Hepatocyte (in vitro differentiated cells): Measurements from ENCODE around the gene IL21R. TPM values are rescaled to one million over a fixed set of nuclear protein-coding genes. Genes with fewer than 3 reads are reported as not detected.

Source experiments
- DNase-seq: peaks from one replicate; pipeline ENCODE4 v3.0.0-alpha.2; 2016; ENCODE audit warnings: low spot score
- H2AFZ ChIP-seq: fragments of 200-600 bp; sonication (generic); 2 replicates; pipeline ENCODE4 v1.6.0; 2016; ENCODE audit warnings: antibody characterized with exemption, mild to moderate bottlenecking
- H3K27ac ChIP-seq: fragments of 200-600 bp; sonication (generic); 2 replicates; pipeline ENCODE4 v1.5.1; 2016; ENCODE audit warnings: mild to moderate bottlenecking
- H3K27me3 ChIP-seq: fragments of 200-600 bp; sonication (generic); 2 replicates; pipeline ENCODE4 v1.6.1; 2016
- H3K36me3 ChIP-seq: fragments of 200-600 bp; sonication (generic); replicated peaks from 2 replicates; pipeline ENCODE4 v1.5.1; 2016; ENCODE audit warnings: low read depth; ENCODE audit not compliant: insufficient read depth
- H3K4me1 ChIP-seq: fragments of 200-600 bp; sonication (generic); 2 replicates; pipeline ENCODE4 v1.5.1; 2016; ENCODE audit warnings: mild to moderate bottlenecking, moderate library complexity; ENCODE audit not compliant: insufficient read depth
- H3K4me2 ChIP-seq: fragments of 200-600 bp; sonication (generic); 2 replicates; pipeline ENCODE4 v1.6.0; 2016
- H3K4me3 ChIP-seq: fragments of 200-600 bp; sonication (generic); 2 replicates; pipeline ENCODE4 v1.5.1; 2016; ENCODE audit warnings: mild to moderate bottlenecking
- H3K79me2 ChIP-seq: fragments of 200-600 bp; sonication (generic); 2 replicates; pipeline ENCODE4 v1.6.0; 2017; ENCODE audit warnings: mild to moderate bottlenecking
- H3K9me2 ChIP-seq: fragments of 200-600 bp; sonication (generic); replicated peaks from 2 replicates; pipeline ENCODE4 v1.6.0; 2017; ENCODE audit warnings: mild to moderate bottlenecking; ENCODE audit not compliant: insufficient read depth
- H3K9me3 ChIP-seq: fragments of 200-600 bp; sonication (generic); 2 replicates; pipeline ENCODE4 v1.5.1; 2016; ENCODE audit warnings: low read depth, mild to moderate bottlenecking
- H4K20me1 ChIP-seq: fragments of 200-600 bp; sonication (generic); 2 replicates; pipeline ENCODE4 v1.6.0; 2016; ENCODE audit warnings: mild to moderate bottlenecking; ENCODE audit not compliant: insufficient read depth, poor library complexity, severe bottlenecking
- CTCF ChIP-seq: fragments of 200-600 bp; sonication (generic); IDR thresholded peaks from 2 replicates; pipeline ENCODE4 v1.5.1; 2016; ENCODE audit warnings: antibody characterized with exemption, mild to moderate bottlenecking; ENCODE audit not compliant: poor library complexity
- EZH2 ChIP-seq: fragments of 200-600 bp; sonication (generic); IDR thresholded peaks from 2 replicates; pipeline ENCODE4 v1.6.1; 2016; ENCODE audit warnings: antibody characterized with exemption, mild to moderate bottlenecking, borderline replicate concordance
- EZH2phosphoT487 ChIP-seq: fragments of 200-600 bp; sonication (generic); IDR thresholded peaks from one replicate; pipeline ENCODE4 v1.6.1; 2018; ENCODE audit warnings: antibody characterized with exemption, mild to moderate bottlenecking, low read depth, moderate library complexity; ENCODE audit not compliant: unreplicated experiment, severe bottlenecking
- WGBS: methylation state at CpG from one replicate; pipeline ENCODE4 v1.1.6; 2016; ENCODE audit warnings: low lambda C conversion rate; ENCODE audit errors: missing lambda C conversion rate; 5-methylcytosine and 5-hydroxymethylcytosine counted together
- polyA plus RNA-seq: library from polyadenylated mRNA; unstranded; fragments of >200 nt; fragmentation: Nextera tagmentation; extraction: Ambion mirVana; gene quantifications from 2 replicates; pipeline ENCODE4 v1.2.1, GENCODE V29; 2016
- total RNA-seq: library from RNA; depleted of rRNA; stranded (reverse); fragments of >200 nt; gene quantifications from 2 replicates; pipeline ENCODE4 v1.2.3, GENCODE V29; 2014

Gene IL21R
- total and polyA plus RNA-seq, 2 experiments from 2014 or later: 0.10 TPM; not detected in 1

- H3K9me2 ChIP-seq: no peaks in the 10 kb centered on the region
- no peaks in the 10 kb centered on the region for H3K4me1 ChIP-seq
- H3K36me3 ChIP-seq: no peaks in the 10 kb centered on the region
- H3K27ac ChIP-seq: no peak overlapping the region
- H3K9me3 ChIP-seq: no peaks in the 10 kb centered on the region
- H3K4me3 ChIP-seq: no peak overlapping the region
- DNase-seq: no peak
- H3K4me2 ChIP-seq: no peak overlapping the region
- WGBS: 82% methylated on average over 5 of the region's 5 CpGs
- no peak overlapping the region for H2AFZ ChIP-seq
- no peaks in the 10 kb centered on the region for H3K27me3 ChIP-seq
- TF ChIP-seq CTCF (no peak), EZH2 (no peak), EZH2phosphoT487 (no peak)
- H3K79me2 ChIP-seq: no peaks in the 10 kb centered on the region
- no peaks in the 10 kb centered on the region for H4K20me1 ChIP-seq
These were observed 17.5 kb upstream of the IL21R start for GRCh38 chr16:27384425-27384824.

GRCh38 chr16:27385398-27385797, 16.6 kb upstream of the IL21R start:
- no peak for TF ChIP-seq CTCF
- TF ChIP-seq EZH2phosphoT487: no peak
- TF ChIP-seq EZH2: no peak

GRCh38 chr16:27386674-27387073, 15.3 kb upstream of the IL21R start:
- H3K27me3 ChIP-seq: no peaks in the 10 kb centered on the region
- no peaks in the 10 kb centered on the region for H3K36me3 ChIP-seq
- H3K4me3 ChIP-seq: no peak overlapping the region
- WGBS: 76% methylated on average over 4 of the region's 4 CpGs
- H4K20me1 ChIP-seq: no peaks in the 10 kb centered on the region
- TF ChIP-seq EZH2 (no peak), EZH2phosphoT487 (no peak), CTCF (no peak)
- H2AFZ ChIP-seq: no peak overlapping the region
- no peaks in the 10 kb centered on the region for H3K9me3 ChIP-seq
- no peaks in the 10 kb centered on the region for H3K4me1 ChIP-seq
- H3K9me2 ChIP-seq: no peaks in the 10 kb centered on the region
- no peak overlapping the region for H3K27ac ChIP-seq
- no peak for DNase-seq
- H3K4me2 ChIP-seq: no peak overlapping the region
- no peaks in the 10 kb centered on the region for H3K79me2 ChIP-seq

More at GRCh38 chr16:27385398-27385797, 16.6 kb upstream of the IL21R start:
- no peak overlapping the region for H3K27ac ChIP-seq
- no peak overlapping the region for H3K4me3 ChIP-seq
- H2AFZ ChIP-seq: no peak overlapping the region
- no peak for DNase-seq
- no peaks in the 10 kb centered on the region for H3K9me3 ChIP-seq
- no peaks in the 10 kb centered on the region for H3K36me3 ChIP-seq
- no peaks in the 10 kb centered on the region for H4K20me1 ChIP-seq
- no peaks in the 10 kb centered on the region for H3K79me2 ChIP-seq
- WGBS: 85% methylated on average over 7 of the region's 7 CpGs
- H3K4me1 ChIP-seq: no peaks in the 10 kb centered on the region
- no peaks in the 10 kb centered on the region for H3K9me2 ChIP-seq
- no peak overlapping the region for H3K4me2 ChIP-seq
- no peaks in the 10 kb centered on the region for H3K27me3 ChIP-seq

DNA sequence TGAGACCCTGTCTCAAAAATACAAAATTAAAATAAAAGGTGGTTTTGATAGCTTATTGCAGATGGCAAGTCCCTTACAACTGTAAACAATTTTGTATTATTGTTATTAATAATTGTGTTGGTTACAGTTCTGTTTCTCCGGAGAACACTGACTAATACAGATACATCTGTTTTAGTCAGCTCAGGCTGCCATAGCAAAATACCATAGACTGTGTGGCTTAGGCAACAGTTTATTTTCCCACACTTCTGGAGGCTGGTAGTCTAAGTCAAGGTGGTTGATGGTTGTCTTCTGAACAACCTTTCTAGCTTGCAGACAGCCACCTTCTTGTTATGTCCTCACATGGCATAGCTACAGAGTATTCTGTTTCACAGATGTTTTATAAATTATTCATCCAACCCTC, 14.2 kb upstream of the IL21R start:
- 100% methylated on average over 1 of the region's 1 CpG for WGBS
- no peaks in the 10 kb centered on the region for H3K9me2 ChIP-seq

More for the DNA sequence above, 14.2 kb upstream of the IL21R start:
- no peak for DNase-seq
- no peak overlapping the region for H3K4me2 ChIP-seq
- H3K4me3 ChIP-seq: no peak overlapping the region
- no peaks in the 10 kb centered on the region for H3K36me3 ChIP-seq
- no peak overlapping the region for H3K27ac ChIP-seq
- no peak overlapping the region for H2AFZ ChIP-seq
- no peaks in the 10 kb centered on the region for H3K79me2 ChIP-seq
- TF ChIP-seq CTCF: no peak
- no peak for TF ChIP-seq EZH2
- no peak for TF ChIP-seq EZH2phosphoT487
- H4K20me1 ChIP-seq: no peaks in the 10 kb centered on the region
- H3K4me1 ChIP-seq: no peaks in the 10 kb centered on the region
- H3K9me3 ChIP-seq: no peaks in the 10 kb centered on the region
- no peaks in the 10 kb centered on the region for H3K27me3 ChIP-seq
